ENCODE data around the gene CLIC1.

DNA sequence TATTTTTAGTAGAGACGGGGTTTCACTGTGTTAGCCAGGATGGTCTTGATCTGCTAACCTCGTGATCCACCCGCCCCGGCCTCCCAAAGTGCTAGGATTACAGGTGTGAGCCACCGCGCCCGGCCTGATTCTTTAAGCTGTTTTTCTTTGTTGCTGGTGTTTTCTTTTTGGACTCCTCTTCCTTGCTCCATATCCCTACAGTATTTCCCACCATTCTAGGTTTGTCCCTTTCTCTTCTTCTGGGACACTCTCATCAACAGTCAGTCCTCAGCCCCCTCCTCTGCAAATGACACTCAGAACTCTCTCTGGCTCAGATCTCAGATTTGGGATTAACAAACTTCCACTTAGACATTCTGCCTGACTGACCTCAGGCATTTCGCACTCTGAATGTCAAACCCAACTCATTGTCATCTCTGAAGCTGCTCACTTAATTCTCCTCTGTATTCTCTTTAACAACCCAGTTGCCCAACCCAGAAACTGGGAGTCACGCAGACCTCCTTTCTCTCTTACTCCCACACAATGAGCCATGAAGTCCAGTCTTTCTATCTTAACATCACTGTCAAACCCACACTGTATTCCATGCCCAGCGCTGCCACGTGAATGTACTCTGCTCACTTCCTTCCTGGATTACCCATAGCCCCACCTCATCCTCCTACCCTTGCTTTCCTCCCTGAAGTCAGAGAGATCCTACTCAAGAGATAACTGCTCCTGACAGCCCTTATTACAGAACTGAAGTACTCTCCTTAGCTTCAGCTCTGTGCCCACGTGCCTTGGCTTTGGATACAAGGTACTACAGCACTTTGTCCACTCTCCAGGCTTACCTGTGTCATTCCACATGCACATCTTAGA, 10.6 kb downstream of the CLIC1 start:
- TF ChIP-seq, protein P1, sequence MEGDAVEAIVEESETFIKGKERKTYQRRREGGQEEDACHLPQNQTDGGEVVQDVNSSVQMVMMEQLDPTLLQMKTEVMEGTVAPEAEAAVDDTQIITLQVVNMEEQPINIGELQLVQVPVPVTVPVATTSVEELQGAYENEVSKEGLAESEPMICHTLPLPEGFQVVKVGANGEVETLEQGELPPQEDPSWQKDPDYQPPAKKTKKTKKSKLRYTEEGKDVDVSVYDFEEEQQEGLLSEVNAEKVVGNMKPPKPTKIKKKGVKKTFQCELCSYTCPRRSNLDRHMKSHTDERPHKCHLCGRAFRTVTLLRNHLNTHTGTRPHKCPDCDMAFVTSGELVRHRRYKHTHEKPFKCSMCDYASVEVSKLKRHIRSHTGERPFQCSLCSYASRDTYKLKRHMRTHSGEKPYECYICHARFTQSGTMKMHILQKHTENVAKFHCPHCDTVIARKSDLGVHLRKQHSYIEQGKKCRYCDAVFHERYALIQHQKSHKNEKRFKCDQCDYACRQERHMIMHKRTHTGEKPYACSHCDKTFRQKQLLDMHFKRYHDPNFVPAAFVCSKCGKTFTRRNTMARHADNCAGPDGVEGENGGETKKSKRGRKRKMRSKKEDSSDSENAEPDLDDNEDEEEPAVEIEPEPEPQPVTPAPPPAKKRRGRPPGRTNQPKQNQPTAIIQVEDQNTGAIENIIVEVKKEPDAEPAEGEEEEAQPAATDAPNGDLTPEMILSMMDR (IDR thresholded peaks at IDR 0.05), result no peak
- TF ChIP-seq POLR2A (IDR thresholded peaks at IDR 0.05), result no peak
